HS-27A (cell line): ENCODE results near the gene TRIM37.

Experiments used
- DNase-seq: peaks from one replicate; pipeline ENCODE4 v3.0.0-alpha.2; 2012; ENCODE audit warnings: low read depth, missing footprints

Gene TRIM37

GRCh38 chr17:58932956-58933355 is 173.7 kb downstream of the TRIM37 start:
- DNase-seq, result no peak
